Fibroblast of skin of right biceps (primary cell): ENCODE data around the gene MSL3B.

Experiments
- DNase-seq: peaks from one replicate; pipeline ENCODE4 v3.0.0-alpha.2; 2013

MSL3B gene

GRCh38 chr2:233832414-233832813 lies 35.8 kb downstream of the MSL3B start:
- peak; percentile 56 for DNase-seq

DNA sequence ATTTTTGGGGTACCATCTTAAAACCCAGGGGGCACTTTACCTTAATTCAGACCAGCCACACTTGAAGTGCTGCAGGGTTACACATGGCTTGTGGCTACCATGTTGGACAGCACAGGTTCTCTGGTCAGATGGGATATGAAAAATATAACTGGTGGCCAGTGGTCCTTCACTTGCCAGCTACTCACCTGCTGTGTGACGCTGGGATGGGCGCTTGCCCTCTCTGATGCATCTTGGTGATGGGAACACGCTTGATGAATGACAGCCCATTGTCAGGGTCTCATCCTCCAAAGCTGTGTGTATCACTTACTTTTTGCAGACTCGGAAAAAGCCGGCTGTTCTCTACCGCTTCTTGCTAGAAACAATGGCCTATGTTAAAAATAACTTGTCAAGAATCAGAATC lies 36.3 kb downstream of the MSL3B start:
- DNase-seq = no peak

DNA sequence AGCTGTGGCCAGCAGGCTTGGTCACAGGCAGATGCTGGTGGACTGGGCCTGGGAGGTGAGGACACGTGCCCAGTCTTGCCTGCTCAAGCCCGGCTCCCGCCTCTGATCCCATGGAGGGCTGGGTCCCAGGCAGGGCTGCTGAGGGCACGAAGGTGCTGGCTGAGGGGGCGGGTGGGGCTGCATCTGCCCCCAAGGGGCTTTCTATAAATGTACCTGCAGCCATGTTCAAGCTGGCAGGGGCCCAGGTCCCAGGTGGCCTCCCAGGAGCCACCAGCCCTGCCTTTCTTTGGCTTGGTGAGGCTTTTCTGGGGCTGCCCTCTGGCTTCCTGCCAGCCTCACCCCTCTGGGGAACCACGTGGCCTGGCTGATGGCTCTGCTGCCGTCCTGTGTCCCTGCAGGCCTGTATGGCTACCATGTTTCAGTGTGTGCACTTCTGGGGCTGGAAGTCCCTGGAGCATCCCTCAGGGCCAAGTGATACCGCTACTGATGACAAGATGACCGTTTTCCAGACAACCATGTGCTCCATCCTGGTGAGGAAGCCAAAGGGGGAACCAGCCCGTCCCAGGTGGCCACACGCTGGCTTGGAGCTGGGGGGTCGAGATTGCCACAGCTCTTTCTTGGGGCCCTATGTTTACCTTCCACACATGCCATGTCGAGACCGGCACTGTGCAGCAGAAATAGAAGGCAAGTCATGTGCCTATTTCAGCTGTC lies 37.0 kb downstream of the MSL3B start:
- DNase-seq = no peak

DNA sequence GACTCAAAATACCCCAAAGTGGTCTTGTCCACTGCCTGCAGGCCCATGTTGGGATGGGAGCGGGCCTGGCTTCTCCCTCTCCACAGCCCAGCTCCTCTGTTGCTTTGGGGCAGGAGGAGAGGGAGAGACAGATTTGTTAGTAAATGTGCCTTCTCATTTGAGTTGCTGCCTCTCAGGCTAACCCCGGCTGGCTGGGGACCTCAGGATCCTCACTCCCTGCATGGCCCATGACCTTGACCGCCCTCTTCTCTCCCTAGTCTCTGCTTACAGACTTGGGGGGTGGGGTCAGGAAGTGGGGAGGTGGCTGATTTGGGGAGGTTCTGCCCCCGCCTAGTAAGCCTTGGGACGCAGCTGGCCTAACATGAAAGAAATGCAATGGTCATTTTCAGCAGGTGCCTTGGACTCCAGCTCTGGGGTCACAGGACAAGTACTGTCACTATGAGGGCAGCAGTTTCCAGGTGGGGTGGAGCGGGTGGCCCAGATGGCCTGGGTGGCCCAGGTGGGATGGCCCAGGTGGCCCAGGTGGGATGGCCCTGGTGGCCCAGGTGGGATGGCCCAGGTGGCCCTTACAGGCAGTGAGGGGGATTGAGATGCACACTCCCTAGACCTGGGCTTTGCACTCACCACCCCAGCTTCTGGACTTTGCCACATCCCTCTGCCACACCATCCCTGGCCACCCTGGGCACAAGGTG lies 37.9 kb downstream of the MSL3B start:
- DNase-seq = no peak

DNA sequence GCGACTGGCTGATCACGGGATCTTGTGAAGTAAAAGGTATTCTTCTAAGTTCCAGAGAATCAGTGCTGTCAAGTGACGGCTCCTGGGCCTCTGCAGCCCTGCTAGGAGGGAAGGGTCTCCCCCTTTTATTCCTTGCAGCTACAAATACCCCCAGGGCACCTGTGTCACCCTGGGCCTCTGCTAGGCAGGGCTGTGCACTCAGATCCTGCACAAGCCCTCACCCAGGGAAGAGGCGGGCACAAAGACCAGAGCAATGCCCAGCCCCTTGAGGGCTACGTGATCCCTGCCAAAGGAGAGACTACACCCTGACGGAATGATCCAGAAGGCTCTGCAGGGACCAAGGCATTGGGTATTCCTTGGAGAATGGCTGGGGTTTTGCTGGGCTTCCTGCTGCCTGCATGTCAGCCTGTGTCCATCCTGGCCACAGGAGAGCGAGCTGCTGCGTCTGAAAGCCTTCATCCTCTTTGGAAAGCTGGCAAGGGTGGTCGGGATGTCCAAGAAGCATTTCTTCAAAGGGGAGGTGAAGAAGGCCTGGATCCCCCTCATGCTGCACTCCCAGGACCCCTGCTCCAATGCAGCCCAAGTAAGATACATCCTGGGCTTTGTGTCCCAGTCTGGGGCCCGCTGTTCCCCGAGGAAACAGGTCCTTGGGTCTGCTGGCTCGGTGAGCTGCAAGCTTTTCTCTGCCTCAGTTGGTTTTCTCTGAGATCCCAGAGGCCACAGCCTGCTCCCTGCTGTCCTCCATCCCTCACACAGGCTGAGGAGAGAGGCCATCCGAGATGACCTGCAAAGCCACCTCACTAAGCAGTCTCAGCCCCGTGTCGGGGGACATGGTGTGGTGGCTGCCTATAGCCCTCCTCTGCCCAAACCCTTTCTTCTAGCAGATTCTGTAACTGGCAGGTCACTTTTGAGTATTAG lies 38.7 kb downstream of the MSL3B start:
- DNase-seq = no peak

GRCh38 chr2:233828546-233829192 lies 39.5 kb downstream of the MSL3B start:
- no peak for DNase-seq

GRCh38 chr2:233824373-233824772 lies 43.8 kb downstream of the MSL3B start:
- DNase-seq = no peak

DNA sequence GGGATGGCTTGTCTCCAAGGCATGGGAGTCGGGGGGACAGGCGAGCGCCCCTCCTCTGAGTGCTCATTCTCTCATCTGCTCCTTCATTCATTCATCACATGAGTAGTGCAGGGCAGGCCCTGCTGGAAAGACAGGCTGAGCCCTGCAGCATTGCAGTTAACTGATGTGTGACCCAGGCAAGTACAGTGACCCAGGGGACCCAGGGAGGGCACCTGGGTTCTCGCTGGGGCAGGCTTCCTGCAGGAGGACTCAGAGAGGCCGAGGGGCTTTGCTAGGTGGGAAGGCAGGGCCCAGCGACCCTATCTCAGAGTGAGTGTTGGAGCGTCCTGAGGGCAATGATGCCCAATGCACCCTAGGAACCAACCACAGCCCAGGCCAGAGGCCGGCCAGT lies 44.5 kb downstream of the MSL3B start:
- DNase-seq = no peak

DNA sequence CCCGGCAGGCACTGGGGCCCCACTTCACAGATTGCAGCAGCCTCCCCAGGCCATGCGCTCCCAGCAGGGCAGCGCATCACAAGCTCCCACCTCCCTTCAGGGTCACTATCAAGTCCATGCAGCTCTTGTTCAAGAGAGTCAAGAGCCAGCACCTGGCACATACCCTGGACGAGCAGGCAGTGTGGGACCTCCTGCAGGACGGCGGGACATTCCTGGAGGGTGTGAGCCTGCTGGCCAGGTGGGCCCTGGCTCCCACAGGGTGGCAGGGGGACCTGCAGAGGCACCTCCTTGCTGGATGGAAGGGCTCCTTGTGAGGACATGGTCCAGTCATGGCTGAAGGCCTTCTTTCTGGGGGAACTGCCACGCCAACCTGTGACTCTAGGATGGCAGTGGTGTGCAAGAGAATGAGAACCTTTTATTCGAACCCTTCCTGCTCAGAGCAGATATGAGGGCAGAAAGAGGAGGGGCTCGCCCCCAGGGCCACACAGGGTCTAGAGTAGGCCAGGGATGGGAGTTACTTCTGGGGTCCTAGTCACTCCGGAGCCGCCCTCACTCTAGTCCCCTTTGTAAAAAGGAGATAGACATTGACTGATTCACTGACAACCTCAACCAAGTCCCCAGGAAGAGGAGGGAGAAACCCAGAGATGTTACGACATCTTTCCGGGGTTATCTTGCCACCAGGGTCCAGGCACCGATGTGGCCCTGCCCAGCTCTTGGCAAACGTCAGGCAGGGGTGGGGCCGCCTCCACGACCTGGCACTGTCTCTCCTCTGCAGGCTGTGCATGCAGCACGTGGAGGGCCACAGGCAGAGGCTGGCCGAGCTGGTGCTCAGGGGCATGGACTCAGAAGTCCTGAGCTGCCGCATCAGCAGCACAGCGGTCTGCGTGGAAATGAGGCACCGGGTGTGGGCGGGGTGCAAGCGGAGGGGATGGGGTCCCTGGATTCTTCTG lies 45.1 kb downstream of the MSL3B start:
- DNase-seq = no peak

GRCh38 chr2:233822101-233822771 lies 46.0 kb downstream of the MSL3B start:
- DNase-seq = no peak

DNA sequence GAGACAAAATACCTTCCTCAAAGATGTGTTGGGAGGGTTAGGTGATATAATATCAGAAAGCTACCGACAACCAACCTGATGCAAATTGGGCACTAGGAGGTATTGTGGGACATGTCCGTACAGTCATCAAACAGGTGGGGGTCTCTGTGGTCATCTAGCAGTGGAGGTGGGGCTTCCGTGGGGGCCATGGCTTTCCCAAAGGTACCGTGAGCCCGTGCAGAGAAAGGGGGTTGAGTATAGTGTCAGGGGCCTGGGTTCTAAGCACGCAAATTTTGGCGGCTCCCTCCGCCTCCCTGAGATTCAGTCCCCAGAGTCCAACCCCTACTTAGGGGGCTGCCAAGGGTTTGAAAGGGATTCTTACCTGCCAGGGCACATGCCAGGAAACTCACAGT lies 46.5 kb downstream of the MSL3B start:
- DNase-seq = no peak

DNA sequence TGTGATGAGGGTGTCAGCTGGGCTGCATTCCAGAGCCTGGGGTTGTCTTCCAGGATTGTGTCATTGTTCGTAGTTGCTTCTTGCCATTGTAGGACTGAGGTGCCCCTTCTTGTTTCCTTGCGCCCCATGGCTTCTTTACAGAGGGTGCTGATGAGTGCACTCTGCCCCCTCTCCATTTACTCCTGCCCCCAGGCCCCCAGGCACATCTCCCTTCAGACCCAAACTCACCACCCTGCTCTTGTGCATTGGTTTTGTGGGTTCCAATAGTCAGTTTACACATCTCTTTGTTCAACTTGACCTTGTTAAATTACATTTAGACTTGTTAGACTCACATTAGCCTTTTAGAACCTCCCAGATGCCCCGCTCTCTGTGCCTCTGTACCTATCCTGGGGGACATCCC lies 47.0 kb downstream of the MSL3B start:
- DNase-seq = no peak

GRCh38 chr2:233820774-233821105 lies 47.4 kb downstream of the MSL3B start:
- DNase-seq = no peak

GRCh38 chr2:233819884-233820773 lies 48.1 kb downstream of the MSL3B start:
- no peak for DNase-seq

GRCh38 chr2:233818639-233819621 lies 49.3 kb downstream of the MSL3B start:
- DNase-seq = no peak

DNA sequence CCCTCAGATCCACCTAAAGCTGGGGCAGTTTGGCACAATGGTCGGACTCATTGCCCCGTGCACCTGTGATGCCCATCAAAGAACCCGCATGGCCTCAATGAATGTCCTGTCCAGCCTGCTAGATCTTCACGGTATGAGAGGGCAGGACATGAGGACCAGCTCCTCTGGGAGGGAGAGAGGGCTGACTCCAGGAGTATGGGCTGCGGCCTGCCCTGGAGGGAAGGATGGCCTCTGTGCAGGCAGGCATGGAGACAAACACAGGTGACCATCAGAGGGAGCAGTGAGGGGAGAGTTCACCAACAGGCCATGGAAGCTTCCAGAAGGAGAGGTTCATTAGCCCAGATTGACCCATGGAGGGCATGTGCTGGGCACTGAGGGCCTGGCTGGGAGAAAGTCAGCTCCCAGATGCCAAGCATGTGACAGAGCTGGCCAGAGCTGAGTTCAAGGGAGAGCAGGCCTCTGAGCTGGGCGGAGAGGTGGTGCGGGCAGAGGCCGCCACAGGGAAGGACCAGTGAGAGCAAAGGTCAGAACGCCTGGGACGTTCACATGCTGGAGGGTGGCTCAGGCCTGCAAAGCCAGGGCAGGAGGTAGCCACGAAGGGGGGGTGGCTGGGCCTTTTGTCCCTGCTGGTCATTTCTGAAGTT lies 50.1 kb downstream of the MSL3B start:
- DNase-seq = no peak

GRCh38 chr2:233817361-233817911 lies 50.8 kb downstream of the MSL3B start:
- DNase-seq = no peak

GRCh38 chr2:233816771-233817170 lies 51.4 kb downstream of the MSL3B start:
- no peak for DNase-seq
